ENCODE data around the gene AMN. TPM values are rescaled to one million over a fixed set of nuclear protein-coding genes. Genes with fewer than 3 reads are reported as not detected.

The AMN gene
- polyA plus RNA-seq, 3 donors: 0.09 TPM; not detected in 2

DNA sequence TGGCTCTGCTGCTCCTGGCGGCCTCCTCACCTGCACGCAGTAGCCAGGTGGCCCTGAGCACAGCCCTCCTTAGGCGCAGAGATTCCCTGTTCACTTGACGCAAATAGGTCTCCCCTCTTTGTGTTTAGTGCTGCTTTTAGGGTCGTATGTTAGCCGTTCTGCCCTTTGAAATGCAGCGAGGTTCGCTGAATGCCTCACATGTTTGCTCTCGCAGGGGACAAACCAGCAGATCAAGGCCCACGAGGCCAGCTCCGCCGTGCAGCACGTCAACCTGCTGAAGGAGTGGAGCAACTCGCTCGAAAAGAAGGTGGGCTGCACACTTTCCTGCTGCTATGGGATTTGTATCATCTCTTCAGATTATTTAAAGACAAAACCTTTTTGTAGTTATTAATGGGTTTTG is 31.4 kb upstream of the AMN start:
- no peak overlapping the region for H2AFZ ChIP-seq (ENCODE audit: insufficient read depth, low read depth, low read length, poor library complexity, severe bottlenecking)
- H3K4me3 ChIP-seq (replicated peaks in 1 of 3; ENCODE audit: low read depth in 2 of 3, low read length in 3 of 3): no peak overlapping the region
- peaks cover 0 to 2% (median 0%) of the 10 kb centered on the region in 3 donors for H3K27me3 Mint-ChIP-seq (ENCODE audit: low read depth in 3 of 3)
- 91% methylated on average over 14 of the region's 15 CpGs for WGBS (ENCODE audit: insufficient coverage)
- no peak overlapping the region for H3K9ac ChIP-seq (ENCODE audit: insufficient read depth, low read length, poor library complexity, severe bottlenecking)
- TF ChIP-seq, protein P1, sequence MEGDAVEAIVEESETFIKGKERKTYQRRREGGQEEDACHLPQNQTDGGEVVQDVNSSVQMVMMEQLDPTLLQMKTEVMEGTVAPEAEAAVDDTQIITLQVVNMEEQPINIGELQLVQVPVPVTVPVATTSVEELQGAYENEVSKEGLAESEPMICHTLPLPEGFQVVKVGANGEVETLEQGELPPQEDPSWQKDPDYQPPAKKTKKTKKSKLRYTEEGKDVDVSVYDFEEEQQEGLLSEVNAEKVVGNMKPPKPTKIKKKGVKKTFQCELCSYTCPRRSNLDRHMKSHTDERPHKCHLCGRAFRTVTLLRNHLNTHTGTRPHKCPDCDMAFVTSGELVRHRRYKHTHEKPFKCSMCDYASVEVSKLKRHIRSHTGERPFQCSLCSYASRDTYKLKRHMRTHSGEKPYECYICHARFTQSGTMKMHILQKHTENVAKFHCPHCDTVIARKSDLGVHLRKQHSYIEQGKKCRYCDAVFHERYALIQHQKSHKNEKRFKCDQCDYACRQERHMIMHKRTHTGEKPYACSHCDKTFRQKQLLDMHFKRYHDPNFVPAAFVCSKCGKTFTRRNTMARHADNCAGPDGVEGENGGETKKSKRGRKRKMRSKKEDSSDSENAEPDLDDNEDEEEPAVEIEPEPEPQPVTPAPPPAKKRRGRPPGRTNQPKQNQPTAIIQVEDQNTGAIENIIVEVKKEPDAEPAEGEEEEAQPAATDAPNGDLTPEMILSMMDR (IDR thresholded peaks at IDR 0.05): no peak
- H3K36me3 ChIP-seq (replicated peaks in 1 of 2; ENCODE audit: control insufficient read depth in 1 of 2, insufficient read depth in 2 of 2, low read length in 2 of 2): peaks cover 80 to 98% of the 10 kb centered on the region in 2 donors
- H3K4me1 Mint-ChIP-seq: no peaks in the 10 kb centered on the region
- no peaks in the 10 kb centered on the region for H3K9me3 ChIP-seq (replicated peaks in 1 of 2; ENCODE audit: control insufficient read depth in 1 of 2, insufficient read depth in 1 of 2, low read length in 2 of 2)
- no peak for DNase-seq
- H3K27ac Mint-ChIP-seq: no peak overlapping the region
- intact Hi-C loops (cut with micrococcal nuclease): no loop called here
- H3K4me3 Mint-ChIP-seq: no peak overlapping the region
- H3K36me3 Mint-ChIP-seq: peaks cover 74 to 89% of the 10 kb centered on the region in 2 donors
- H3K4me2 ChIP-seq (replicated peaks; ENCODE audit: extremely low read depth, low read length, poor library complexity, severe bottlenecking): no peak overlapping the region
- H3K9me3 Mint-ChIP-seq: peaks cover 0 to 1% (median 0%) of the 10 kb centered on the region in 7 donors
- H4K20me1 ChIP-seq (ENCODE audit: insufficient read depth, low read length): peaks cover 19% of the 10 kb centered on the region
- no peaks in the 10 kb centered on the region for H3K4me1 ChIP-seq (ENCODE audit: control insufficient read depth in 1 of 2, insufficient read depth in 2 of 2, low read length in 2 of 2)
- H3K27ac ChIP-seq (ENCODE audit: low read depth in 1 of 2, low read length in 2 of 2): no peak overlapping the region
- no peaks in the 10 kb centered on the region for H3K27me3 ChIP-seq (ENCODE audit: control insufficient read depth in 2 of 2, insufficient read depth in 2 of 2, low read length in 2 of 2)
- H3K79me2 ChIP-seq (ENCODE audit: insufficient read depth, low read length): no peaks in the 10 kb centered on the region

DNA sequence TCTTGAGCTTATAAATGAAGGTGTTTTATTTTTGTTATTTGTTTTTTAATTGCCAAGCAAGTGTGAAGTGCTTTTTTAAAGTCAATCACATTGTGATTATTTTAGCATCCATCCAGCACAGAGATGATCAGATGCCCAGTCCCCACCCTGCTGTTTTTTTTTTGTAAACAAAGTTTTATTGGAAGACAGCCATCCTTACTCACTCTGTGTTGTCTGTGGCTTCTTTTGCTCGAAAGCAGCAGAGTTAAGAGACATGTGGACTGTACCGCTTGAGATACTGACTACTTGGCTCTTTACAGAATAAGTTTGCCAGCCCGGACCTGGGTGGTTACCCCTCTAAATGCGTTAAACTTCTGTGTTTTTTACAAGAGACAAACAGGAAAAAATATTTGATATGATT is 30.9 kb upstream of the AMN start:
- H3K79me2 ChIP-seq (ENCODE audit: insufficient read depth, low read length): no peaks in the 10 kb centered on the region
- H3K27me3 Mint-ChIP-seq (ENCODE audit: low read depth in 3 of 3): peaks cover 0 to 2% (median 0%) of the 10 kb centered on the region in 3 donors
- H2AFZ ChIP-seq (ENCODE audit: insufficient read depth, low read depth, low read length, poor library complexity, severe bottlenecking): no peak overlapping the region
- no peaks in the 10 kb centered on the region for H3K4me1 ChIP-seq (ENCODE audit: control insufficient read depth in 1 of 2, insufficient read depth in 2 of 2, low read length in 2 of 2)
- no peak overlapping the region for H3K4me2 ChIP-seq (replicated peaks; ENCODE audit: extremely low read depth, low read length, poor library complexity, severe bottlenecking)
- intact Hi-C loops (cut with micrococcal nuclease): no loop called here
- no peaks in the 10 kb centered on the region for H3K27me3 ChIP-seq (ENCODE audit: control insufficient read depth in 2 of 2, insufficient read depth in 2 of 2, low read length in 2 of 2)
- H3K4me1 Mint-ChIP-seq: no peaks in the 10 kb centered on the region
- peaks cover 19% of the 10 kb centered on the region for H4K20me1 ChIP-seq (ENCODE audit: insufficient read depth, low read length)
- TF ChIP-seq, protein P1 (IDR thresholded peaks at IDR 0.05): no peak
- H3K9ac ChIP-seq (ENCODE audit: insufficient read depth, low read length, poor library complexity, severe bottlenecking): no peak overlapping the region
- peaks cover 79 to 98% of the 10 kb centered on the region in 2 donors for H3K36me3 ChIP-seq (replicated peaks in 1 of 2; ENCODE audit: control insufficient read depth in 1 of 2, insufficient read depth in 2 of 2, low read length in 2 of 2)
- H3K9me3 Mint-ChIP-seq: peaks cover 0 to under 1% (median 0%) of the 10 kb centered on the region in 7 donors
- no peak overlapping the region for H3K27ac Mint-ChIP-seq
- no peak overlapping the region for H3K4me3 ChIP-seq (replicated peaks in 1 of 3; ENCODE audit: low read depth in 2 of 3, low read length in 3 of 3)
- no peak for DNase-seq
- no peak overlapping the region for H3K4me3 Mint-ChIP-seq
- peaks cover 74 to 89% of the 10 kb centered on the region in 2 donors for H3K36me3 Mint-ChIP-seq
- H3K27ac ChIP-seq (ENCODE audit: low read depth in 1 of 2, low read length in 2 of 2): no peak overlapping the region
- no peaks in the 10 kb centered on the region for H3K9me3 ChIP-seq (replicated peaks in 1 of 2; ENCODE audit: control insufficient read depth in 1 of 2, insufficient read depth in 1 of 2, low read length in 2 of 2)
- 100% methylated on average over 2 of the region's 4 CpGs for WGBS (ENCODE audit: insufficient coverage)

Measured in CD14-positive monocyte (primary cell).